Osteocyte (in vitro differentiated cells): Measurements from ENCODE around the gene GLCE. TPM values are rescaled to one million over a fixed set of nuclear protein-coding genes. Genes with fewer than 3 reads are reported as not detected.

Source experiments
- DNase-seq: peaks from one replicate; pipeline ENCODE4 v3.0.0; 2021; ENCODE audit warnings: mixed read lengths; ENCODE audit not compliant: unreplicated experiment; ENCODE audit errors: extremely low spot score
- H3K27ac Mint-ChIP-seq: one replicate; pipeline ENCODE4 v1.8.0; 2021; ENCODE audit warnings: mild to moderate bottlenecking, mixed read lengths; ENCODE audit not compliant: unreplicated experiment
- H3K27me3 Mint-ChIP-seq: one replicate; pipeline ENCODE4 v1.8.0; 2021; ENCODE audit warnings: mixed read lengths; ENCODE audit not compliant: unreplicated experiment
- H3K36me3 Mint-ChIP-seq: one replicate; pipeline ENCODE4 v1.8.0; 2021; ENCODE audit warnings: mixed read lengths; ENCODE audit not compliant: unreplicated experiment
- H3K4me1 Mint-ChIP-seq: one replicate; pipeline ENCODE4 v1.8.0; 2021; ENCODE audit warnings: mixed read lengths; ENCODE audit not compliant: unreplicated experiment
- H3K4me3 Mint-ChIP-seq: one replicate; pipeline ENCODE4 v1.8.0; 2021; ENCODE audit warnings: mild to moderate bottlenecking, moderate library complexity, mixed read lengths; ENCODE audit not compliant: unreplicated experiment
- H3K9me3 Mint-ChIP-seq: one replicate; pipeline ENCODE4 v1.8.0; 2021; ENCODE audit warnings: mixed read lengths; ENCODE audit not compliant: unreplicated experiment
- total RNA-seq: library from RNA; stranded (reverse); gene quantifications from 2 replicates; pipeline ENCODE4 v1.2.1, GENCODE V29; 2021
- TF ChIP-seq, protein P1 (sequence below): fragments of 200-600 bp; sonication (generic); IDR thresholded peaks from 2 replicates; pipeline ENCODE4 v1.5.0; 2021; ENCODE audit warnings: antibody characterized with exemption, mild to moderate bottlenecking, moderate library complexity

Gene GLCE
- total RNA-seq, 1 donor from 2014 or later: 19.5 TPM

DNA sequence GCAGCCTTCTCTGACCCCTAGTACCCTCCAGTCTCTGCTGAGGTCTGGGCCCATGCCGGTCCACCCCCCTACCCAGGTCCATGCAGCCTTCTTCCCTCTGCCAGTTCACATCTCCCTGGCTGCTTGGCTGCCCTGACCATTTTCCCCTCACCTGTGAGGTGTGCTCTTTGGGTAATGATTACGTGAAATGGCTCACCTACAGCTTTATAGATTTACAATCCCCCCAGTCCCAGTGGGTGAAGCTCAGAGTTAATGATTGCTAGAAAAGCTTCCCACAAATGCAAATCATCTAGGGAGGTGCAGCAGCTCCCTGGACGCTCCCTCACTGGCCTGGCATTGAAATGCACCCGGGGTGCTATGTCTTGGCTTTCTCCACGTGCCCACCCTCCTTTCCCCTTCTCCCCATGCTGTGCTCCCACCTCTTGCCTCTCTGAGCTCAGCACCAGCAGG, 157.0 kb downstream of the GLCE start:
- Mint-ChIP-seq H3K4me1 (peaks cover 6% of the 10 kb centered on the region), H3K4me3 (no peak overlapping the region), H3K27me3 (no peaks in the 10 kb centered on the region), H3K9me3 (no peaks in the 10 kb centered on the region), H3K27ac (no peak overlapping the region), H3K36me3 (no peaks in the 10 kb centered on the region)
- DNase-seq: no peak
- TF ChIP-seq, protein P1, sequence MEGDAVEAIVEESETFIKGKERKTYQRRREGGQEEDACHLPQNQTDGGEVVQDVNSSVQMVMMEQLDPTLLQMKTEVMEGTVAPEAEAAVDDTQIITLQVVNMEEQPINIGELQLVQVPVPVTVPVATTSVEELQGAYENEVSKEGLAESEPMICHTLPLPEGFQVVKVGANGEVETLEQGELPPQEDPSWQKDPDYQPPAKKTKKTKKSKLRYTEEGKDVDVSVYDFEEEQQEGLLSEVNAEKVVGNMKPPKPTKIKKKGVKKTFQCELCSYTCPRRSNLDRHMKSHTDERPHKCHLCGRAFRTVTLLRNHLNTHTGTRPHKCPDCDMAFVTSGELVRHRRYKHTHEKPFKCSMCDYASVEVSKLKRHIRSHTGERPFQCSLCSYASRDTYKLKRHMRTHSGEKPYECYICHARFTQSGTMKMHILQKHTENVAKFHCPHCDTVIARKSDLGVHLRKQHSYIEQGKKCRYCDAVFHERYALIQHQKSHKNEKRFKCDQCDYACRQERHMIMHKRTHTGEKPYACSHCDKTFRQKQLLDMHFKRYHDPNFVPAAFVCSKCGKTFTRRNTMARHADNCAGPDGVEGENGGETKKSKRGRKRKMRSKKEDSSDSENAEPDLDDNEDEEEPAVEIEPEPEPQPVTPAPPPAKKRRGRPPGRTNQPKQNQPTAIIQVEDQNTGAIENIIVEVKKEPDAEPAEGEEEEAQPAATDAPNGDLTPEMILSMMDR: no peak

DNA sequence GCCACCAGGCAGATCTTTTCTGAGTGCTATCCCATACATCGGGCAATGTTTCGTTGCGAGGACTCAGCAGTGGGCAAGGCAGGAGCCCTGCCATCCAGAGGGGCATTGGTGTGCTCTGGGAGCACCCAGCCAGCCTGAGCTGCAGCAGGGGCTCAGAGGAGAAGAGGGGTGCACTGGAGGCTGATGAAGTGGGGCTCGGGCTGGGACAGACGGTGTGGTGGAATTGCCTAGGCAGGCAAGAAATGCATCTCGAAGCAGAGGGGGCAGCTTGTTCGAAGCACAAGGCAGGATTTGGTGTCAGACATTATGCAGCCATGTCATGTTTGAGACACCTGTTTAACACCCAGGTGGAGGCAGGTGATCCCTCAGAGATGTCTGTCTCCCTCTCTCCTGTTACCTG, 157.6 kb downstream of the GLCE start:
- TF ChIP-seq, protein P1: no peak
- Mint-ChIP-seq H3K4me1 (peaks cover 6% of the 10 kb centered on the region), H3K9me3 (no peaks in the 10 kb centered on the region), H3K27me3 (no peaks in the 10 kb centered on the region), H3K4me3 (no peak overlapping the region), H3K36me3 (no peaks in the 10 kb centered on the region), H3K27ac (no peak overlapping the region)
- DNase-seq: no peak

DNA sequence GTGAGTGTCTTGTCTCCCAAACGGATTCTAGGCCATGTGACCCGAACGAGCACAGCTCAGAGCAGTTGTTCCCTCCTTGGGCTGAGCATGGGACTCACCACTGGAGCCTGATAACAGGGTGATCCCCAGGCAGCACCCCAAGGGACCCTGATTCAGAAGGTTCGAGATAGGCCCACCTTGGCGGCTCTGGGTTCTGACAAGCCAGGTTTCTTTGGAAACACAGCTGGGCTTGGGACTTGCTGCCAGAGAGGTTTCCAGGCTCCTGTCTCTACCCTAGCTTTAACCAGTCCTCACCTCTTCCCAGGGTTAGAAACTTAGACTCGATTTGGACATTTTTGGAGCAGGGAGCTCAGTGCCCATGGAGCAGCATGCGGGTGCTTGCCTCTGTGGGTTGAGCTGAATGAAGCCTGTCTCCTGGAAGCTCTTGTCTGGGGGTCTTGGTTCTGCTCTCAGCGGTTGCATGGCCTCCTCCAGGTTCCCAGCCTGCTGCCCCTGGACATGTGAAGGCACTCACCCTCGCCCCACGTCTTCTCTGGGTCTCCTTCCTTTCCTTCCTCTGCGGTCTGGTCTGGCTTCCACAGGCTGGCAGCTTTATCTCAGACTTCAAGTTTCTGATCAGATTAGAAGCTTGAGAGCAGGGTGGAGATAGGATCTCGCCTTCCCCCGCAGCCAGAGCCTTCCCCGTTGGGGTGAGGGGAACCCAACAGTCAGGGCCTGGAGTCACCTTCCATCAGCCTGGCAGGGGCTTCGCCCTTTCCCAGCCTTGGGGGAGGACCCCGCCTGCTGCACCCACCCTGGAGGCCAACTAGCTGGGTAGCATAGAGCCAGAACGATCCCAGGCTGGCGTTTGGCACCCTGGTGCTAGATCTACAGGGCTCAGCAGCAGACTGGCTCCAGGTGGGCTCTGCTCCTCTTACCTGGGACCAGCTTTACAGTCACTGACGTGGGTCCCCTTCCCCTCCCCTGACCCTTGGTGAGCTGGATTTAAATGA, 159.2 kb downstream of the GLCE start:
- Mint-ChIP-seq H3K4me3 (no peak overlapping the region), H3K9me3 (no peaks in the 10 kb centered on the region), H3K36me3 (no peaks in the 10 kb centered on the region), H3K4me1 (peaks cover 9% of the 10 kb centered on the region), H3K27me3 (no peaks in the 10 kb centered on the region), H3K27ac (no peak overlapping the region)
- DNase-seq: no peak
- TF ChIP-seq, protein P1: no peak

DNA sequence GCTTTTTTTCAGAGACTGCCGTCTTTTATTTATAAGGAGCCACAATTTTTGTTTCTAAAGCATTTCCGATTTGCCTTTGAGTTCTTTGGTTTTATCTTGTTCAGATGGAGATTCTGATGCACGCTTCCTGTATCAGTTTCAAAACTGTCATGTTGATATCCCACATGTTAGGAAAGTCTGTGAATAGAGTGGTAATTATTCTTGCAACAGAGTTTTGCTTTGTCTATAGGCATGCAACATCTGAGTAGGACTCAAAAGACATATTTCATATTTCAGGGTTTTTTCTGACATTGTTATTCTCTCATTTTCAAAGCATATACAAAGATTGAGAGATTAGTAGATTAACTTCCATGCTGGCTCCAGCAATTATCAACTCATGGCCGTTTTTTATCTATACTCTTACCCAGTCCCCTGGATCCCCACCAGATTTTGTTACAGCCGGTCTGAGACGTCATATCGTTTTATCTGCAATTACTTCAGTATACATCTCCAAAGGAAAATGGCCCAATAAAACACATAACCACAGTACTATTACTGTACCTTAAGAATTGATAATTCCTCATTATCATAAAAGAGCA, 160.6 kb downstream of the GLCE start:
- Mint-ChIP-seq H3K4me3 (no peak overlapping the region), H3K36me3 (no peaks in the 10 kb centered on the region), H3K27ac (no peak overlapping the region), H3K4me1 (peaks cover 9% of the 10 kb centered on the region), H3K27me3 (no peaks in the 10 kb centered on the region), H3K9me3 (no peaks in the 10 kb centered on the region)
- no peak for DNase-seq
- TF ChIP-seq, protein P1: no peak

Other genes starting within 250 kb of the GLCE start
- gene SPESP1, start 230.1 kb upstream of the GLCE start, total RNA-seq: not detected in 2 replicates
- gene NOX5, start 145.9 kb upstream of the GLCE start, total RNA-seq: not detected in 2 replicates
- 1.5 and 2.0 TPM in 2 replicates for gene PAQR5, start 138.3 kb downstream of the GLCE start, total RNA-seq